ENCODE results near the gene PLAGL1.
"Not testable (repeated sequence)": the region's sequence is repeated elsewhere in the genome, so short reads cannot be mapped to it uniquely, and the experiment has no call there.

Gene PLAGL1

GRCh38 chr6:143936778-143937667, 71.0 kb downstream of the PLAGL1 start:
- DNase-seq: no peak

- DNase-seq: no peak
These were observed 71.7 kb downstream of the PLAGL1 start for GRCh38 chr6:143936347-143936746.

DNA sequence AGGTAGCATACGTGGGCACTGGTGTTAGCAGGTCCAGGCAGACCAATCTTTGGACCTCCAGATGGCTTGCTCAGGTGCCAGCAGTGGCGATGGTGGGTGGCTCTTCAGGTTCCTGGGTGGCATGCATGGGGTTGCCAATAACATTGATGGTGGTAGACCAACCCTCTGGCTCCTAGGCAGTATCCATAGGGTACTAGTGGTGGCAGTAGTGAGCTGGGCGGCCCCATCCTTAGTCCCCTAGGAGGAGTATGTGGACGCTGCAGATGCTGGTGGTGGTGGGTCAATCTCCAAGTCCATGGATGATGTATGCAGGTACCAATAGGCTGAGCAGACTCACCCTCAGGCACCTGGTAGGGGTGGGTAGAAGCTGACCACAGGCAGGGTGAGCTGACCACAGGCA, 73.2 kb downstream of the PLAGL1 start:
- no peak for DNase-seq

DNA sequence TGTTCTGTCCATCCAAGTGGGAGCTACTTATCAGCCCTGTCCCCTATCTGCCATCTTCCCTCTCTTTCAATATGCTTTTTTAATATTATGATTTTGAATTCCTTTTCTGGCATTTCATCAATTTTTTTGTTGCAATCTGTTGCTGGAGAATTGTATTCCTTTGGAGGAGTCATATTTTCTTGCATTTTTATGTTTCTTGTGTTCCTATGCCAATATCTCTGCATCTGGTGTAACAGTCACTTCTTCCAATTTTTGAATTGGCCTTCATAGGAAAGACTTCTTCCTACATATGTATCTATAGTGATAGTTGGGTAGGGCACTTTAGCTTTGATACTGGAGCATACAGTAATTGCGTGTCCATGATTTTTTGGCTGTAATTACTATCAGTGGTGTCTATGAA, 73.7 kb downstream of the PLAGL1 start:
- DNase-seq: no peak

GRCh38 chr6:143929975-143930374, 78.1 kb downstream of the PLAGL1 start:
- DNase-seq: no peak

GRCh38 chr6:143928853-143929252, 79.2 kb downstream of the PLAGL1 start:
- DNase-seq: no peak

- not testable (repeated sequence) for DNase-seq
These were observed 91.0 kb downstream of the PLAGL1 start for GRCh38 chr6:143917026-143917425.

GRCh38 chr6:143912671-143913070, 95.4 kb downstream of the PLAGL1 start:
- no peak for DNase-seq

- no peak for DNase-seq
These were observed 97.0 kb downstream of the PLAGL1 start for GRCh38 chr6:143911028-143911427.

DNA sequence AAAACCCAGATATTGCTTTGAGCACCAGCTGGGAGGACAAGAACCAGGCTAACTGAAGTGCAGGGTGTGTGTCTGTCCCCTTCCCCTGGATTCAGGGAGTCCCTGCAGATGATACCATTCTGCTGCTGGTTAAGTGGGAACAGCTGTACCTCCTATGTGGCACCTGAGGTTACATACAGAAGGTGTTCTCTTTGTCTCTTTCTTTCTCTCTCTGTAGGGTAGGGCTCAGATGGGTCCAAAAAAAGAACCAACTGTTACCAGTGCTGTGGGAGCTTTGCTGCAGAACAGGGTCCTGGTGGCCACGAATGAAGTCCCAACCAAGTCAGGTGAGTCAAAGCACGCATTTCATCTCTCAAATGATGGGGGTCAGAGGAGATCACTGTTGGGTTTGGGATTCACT, 105.2 kb downstream of the PLAGL1 start:
- no peak for DNase-seq

GRCh38 chr6:143901885-143902750, 105.9 kb downstream of the PLAGL1 start:
- peak; percentile 69 for DNase-seq

DNA sequence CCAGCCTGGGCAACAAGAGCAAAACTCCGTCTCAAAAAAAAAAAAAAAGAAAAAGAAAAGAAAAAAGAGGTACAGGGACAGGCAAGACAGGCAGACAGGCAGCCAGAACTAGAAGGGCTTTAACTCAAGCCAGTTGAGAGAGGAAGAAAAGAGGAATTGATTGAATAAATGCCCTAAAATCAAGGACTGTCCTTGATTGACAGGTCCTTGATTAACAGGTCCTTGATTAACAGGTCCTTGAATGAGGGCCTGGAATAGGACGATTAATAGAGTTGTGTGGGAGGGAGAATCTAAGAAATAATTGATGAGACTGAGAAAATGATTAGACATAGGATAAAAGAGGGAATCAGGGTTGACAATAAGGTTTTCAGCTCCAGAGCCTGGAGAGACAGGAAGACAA, 107.7 kb downstream of the PLAGL1 start:
- no peak for DNase-seq

GRCh38 chr6:143896126-143896860, 111.8 kb downstream of the PLAGL1 start:
- DNase-seq: no peak

DNA sequence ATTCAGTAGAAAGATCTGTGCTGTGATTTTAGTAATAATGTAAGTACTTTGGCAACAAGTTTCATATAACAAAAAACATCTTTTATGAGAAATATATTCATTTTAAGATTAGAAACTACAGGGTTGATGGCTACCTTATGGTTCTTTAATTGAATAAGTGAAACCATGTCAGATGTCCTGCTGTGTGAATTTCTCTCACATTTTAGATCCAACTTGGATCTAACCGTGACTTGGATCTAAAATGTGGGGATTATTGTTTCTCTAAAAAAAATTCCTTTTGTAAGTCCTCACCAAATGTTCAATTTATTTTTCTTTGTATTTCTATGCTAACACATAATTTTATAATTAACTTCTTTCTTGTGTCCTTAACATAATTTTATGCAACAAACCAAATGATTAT, 113.4 kb downstream of the PLAGL1 start:
- no peak for DNase-seq
